HL-60 (cell line): ENCODE data around the gene MTMR1.

Experiments used
- DNase-seq, 2 experiments: peaks; one replicate each; pipeline ENCODE4 v3.0.0-alpha.2; 2010 to 2020; ENCODE audit warnings: low read depth in 1 of 2, low spot score in 1 of 2
- H3K27ac ChIP-seq: fragments of 250-450 bp; sonication (Bioruptor Pico); replicated peaks from 2 replicates; pipeline ENCODE4 v1.5.1; 2020; ENCODE audit warnings: mild to moderate bottlenecking, moderate library complexity
- H3K27me3 ChIP-seq: fragments of 250-450 bp; sonication (Bioruptor Pico); 2 replicates; pipeline ENCODE4 v1.5.1; 2021; ENCODE audit warnings: mild to moderate bottlenecking, moderate library complexity; ENCODE audit not compliant: insufficient read depth, poor library complexity, severe bottlenecking
- H3K4me3 ChIP-seq: replicated peaks from 2 replicates; pipeline ENCODE4 v1.5.1; 2011; ENCODE audit warnings: mild to moderate bottlenecking, control low read depth, low read length; ENCODE audit not compliant: insufficient read depth
- CTCF ChIP-seq: IDR thresholded peaks from one replicate; pipeline ENCODE4 v1.5.1; 2011; ENCODE audit warnings: low read length, control low read depth, inconsistent platforms; ENCODE audit not compliant: insufficient read depth
- GABPA ChIP-seq: IDR thresholded peaks from 2 replicates; pipeline ENCODE4 v1.6.1; 2012; ENCODE audit warnings: low read depth
- POLR2AphosphoS5 ChIP-seq: IDR thresholded peaks from 2 replicates; pipeline ENCODE4 v1.6.1; 2012; ENCODE audit warnings: low read depth
- REST ChIP-seq: IDR thresholded peaks from 2 replicates; pipeline ENCODE4 v1.6.1; 2012; ENCODE audit warnings: low read depth; ENCODE audit not compliant: insufficient replicate concordance
- SPI1 ChIP-seq: IDR thresholded peaks from 2 replicates; pipeline ENCODE4 v1.6.1; 2012; ENCODE audit warnings: low read depth, mild to moderate bottlenecking, borderline replicate concordance

MTMR1 gene

GRCh38 chrX:150774798-150775568 is 81.8 kb downstream of the MTMR1 start:
- no peak for DNase-seq
- Histone ChIP-seq H3K27ac (no peak overlapping the region), H3K27me3 (no peaks in the 10 kb centered on the region), H3K4me3 (no peak overlapping the region)
- TF ChIP-seq CTCF: no peak
- TF ChIP-seq REST: no peak
- no peak for TF ChIP-seq GABPA
- no peak for TF ChIP-seq SPI1
- no peak for TF ChIP-seq POLR2AphosphoS5

GRCh38 chrX:150775569-150776350 is 82.6 kb downstream of the MTMR1 start:
- no peaks in the 10 kb centered on the region for H3K27me3 ChIP-seq
- TF ChIP-seq GABPA (no peak), POLR2AphosphoS5 (no peak), REST (no peak), SPI1 (no peak), CTCF (no peak)
- no peak for DNase-seq
- H3K27ac ChIP-seq: no peak overlapping the region
- no peak overlapping the region for H3K4me3 ChIP-seq

GRCh38 chrX:150777328-150777992 is 84.3 kb downstream of the MTMR1 start:
- TF ChIP-seq GABPA (no peak), SPI1 (no peak), REST (no peak), CTCF (no peak), POLR2AphosphoS5 (no peak)
- no peak for DNase-seq
- Histone ChIP-seq H3K27me3 (no peaks in the 10 kb centered on the region), H3K4me3 (no peak overlapping the region), H3K27ac (no peak overlapping the region)
